HL-60 (cell line): ENCODE data around the gene RTP2.

ENCODE experiments used
- POLR2AphosphoS5 ChIP-seq: IDR thresholded peaks from 2 replicates; pipeline ENCODE4 v1.6.1; 2012; ENCODE audit warnings: low read depth
- TF ChIP-seq, protein P1 (sequence below): IDR thresholded peaks from 2 replicates; pipeline ENCODE4 v1.6.1; 2012; ENCODE audit warnings: low read depth; ENCODE audit not compliant: insufficient replicate concordance
- TF ChIP-seq, protein P2 (sequence below): IDR thresholded peaks from one replicate; pipeline ENCODE4 v1.5.1; 2011; ENCODE audit warnings: low read length, control low read depth, inconsistent platforms; ENCODE audit not compliant: insufficient read depth

DNA sequence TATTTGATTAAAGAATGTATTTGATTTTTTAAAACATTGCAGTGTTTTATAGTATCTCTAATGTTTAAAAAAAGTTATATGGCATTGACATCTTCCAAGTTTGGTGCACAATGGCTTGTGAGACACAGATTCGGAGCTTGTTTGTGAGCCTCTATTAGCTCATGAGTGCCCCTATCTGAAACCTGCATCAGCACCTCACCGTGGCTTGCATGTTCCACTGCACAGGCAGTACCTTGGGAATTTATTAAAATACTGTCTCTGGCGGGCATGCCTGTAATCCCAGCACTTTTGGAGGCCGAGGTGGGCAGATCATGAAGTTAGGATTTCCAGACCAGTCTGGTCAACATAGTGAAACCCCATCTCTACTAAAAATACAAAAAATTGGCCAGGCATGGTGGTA is 6.8 kb upstream of the RTP2 start:
- TF ChIP-seq, protein P1, sequence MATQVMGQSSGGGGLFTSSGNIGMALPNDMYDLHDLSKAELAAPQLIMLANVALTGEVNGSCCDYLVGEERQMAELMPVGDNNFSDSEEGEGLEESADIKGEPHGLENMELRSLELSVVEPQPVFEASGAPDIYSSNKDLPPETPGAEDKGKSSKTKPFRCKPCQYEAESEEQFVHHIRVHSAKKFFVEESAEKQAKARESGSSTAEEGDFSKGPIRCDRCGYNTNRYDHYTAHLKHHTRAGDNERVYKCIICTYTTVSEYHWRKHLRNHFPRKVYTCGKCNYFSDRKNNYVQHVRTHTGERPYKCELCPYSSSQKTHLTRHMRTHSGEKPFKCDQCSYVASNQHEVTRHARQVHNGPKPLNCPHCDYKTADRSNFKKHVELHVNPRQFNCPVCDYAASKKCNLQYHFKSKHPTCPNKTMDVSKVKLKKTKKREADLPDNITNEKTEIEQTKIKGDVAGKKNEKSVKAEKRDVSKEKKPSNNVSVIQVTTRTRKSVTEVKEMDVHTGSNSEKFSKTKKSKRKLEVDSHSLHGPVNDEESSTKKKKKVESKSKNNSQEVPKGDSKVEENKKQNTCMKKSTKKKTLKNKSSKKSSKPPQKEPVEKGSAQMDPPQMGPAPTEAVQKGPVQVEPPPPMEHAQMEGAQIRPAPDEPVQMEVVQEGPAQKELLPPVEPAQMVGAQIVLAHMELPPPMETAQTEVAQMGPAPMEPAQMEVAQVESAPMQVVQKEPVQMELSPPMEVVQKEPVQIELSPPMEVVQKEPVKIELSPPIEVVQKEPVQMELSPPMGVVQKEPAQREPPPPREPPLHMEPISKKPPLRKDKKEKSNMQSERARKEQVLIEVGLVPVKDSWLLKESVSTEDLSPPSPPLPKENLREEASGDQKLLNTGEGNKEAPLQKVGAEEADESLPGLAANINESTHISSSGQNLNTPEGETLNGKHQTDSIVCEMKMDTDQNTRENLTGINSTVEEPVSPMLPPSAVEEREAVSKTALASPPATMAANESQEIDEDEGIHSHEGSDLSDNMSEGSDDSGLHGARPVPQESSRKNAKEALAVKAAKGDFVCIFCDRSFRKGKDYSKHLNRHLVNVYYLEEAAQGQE: no peak
- TF ChIP-seq, protein P2, sequence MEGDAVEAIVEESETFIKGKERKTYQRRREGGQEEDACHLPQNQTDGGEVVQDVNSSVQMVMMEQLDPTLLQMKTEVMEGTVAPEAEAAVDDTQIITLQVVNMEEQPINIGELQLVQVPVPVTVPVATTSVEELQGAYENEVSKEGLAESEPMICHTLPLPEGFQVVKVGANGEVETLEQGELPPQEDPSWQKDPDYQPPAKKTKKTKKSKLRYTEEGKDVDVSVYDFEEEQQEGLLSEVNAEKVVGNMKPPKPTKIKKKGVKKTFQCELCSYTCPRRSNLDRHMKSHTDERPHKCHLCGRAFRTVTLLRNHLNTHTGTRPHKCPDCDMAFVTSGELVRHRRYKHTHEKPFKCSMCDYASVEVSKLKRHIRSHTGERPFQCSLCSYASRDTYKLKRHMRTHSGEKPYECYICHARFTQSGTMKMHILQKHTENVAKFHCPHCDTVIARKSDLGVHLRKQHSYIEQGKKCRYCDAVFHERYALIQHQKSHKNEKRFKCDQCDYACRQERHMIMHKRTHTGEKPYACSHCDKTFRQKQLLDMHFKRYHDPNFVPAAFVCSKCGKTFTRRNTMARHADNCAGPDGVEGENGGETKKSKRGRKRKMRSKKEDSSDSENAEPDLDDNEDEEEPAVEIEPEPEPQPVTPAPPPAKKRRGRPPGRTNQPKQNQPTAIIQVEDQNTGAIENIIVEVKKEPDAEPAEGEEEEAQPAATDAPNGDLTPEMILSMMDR: no peak
- no peak for TF ChIP-seq POLR2AphosphoS5
